IMR-90 (cell line): ENCODE measurements around the gene RAD52. TPM values are rescaled to one million over a fixed set of nuclear protein-coding genes. Genes with fewer than 3 reads are reported as not detected.

Experiments used
- ATAC-seq: fragments of 200-7000 bp; cut with Tn5 transposase; 2 replicates; pipeline ENCODE4 v1.9.1; 2020; ENCODE audit warnings: low read depth, mild to moderate bottlenecking, moderate library complexity
- BruUV-seq: library from RNA; stranded (reverse); fragments of 400-500 nt; replicated peaks from 2 replicates; lab custom pipeline; 2021; lab: Mats Ljungman, UMichigan
- CTCF ChIA-PET: fragments of 300-600 bp; formaldehyde crosslinking; extraction: SDS; loops from one replicate; lab custom pipeline; 2021; ENCODE audit warnings: antibody characterized with exemption; lab: Yijun Ruan, JAX
- POLR2A ChIA-PET: fragments of 300-600 bp; sonication (Branson Sonifier 250); formaldehyde crosslinking; loops from one replicate; lab custom pipeline; 2022; ENCODE audit warnings: antibody characterized with exemption; ENCODE audit not compliant: unreplicated experiment; lab: Charles Lee
- DNase-seq: peaks from one replicate; pipeline ENCODE4 v3.0.0; 2013
- H2AFZ ChIP-seq: replicated peaks from 2 replicates; pipeline ENCODE3; 2013; ENCODE audit warnings: low read length, mild to moderate bottlenecking; ENCODE audit not compliant: poor library complexity
- H2AK5ac ChIP-seq: 2 replicates; pipeline ENCODE4 v1.6.1; 2013; ENCODE audit warnings: low read depth, low read length, inconsistent platforms
- H2AK9ac ChIP-seq: replicated peaks from 2 replicates; pipeline ENCODE3; 2013; ENCODE audit warnings: mild to moderate bottlenecking, low read depth, low read length, moderate library complexity; ENCODE audit not compliant: poor library complexity
- H2BK120ac ChIP-seq: 2 replicates; pipeline ENCODE4 v1.6.1; 2013; ENCODE audit warnings: low read depth, low read length, inconsistent platforms
- H2BK15ac ChIP-seq: 3 replicates; pipeline ENCODE4 v1.6.1; 2013; ENCODE audit warnings: low read depth, low read length, inconsistent platforms
- H2BK20ac ChIP-seq: 2 replicates; pipeline ENCODE4 v1.6.1; 2013; ENCODE audit warnings: low read depth, mild to moderate bottlenecking, inconsistent platforms, low read length, moderate library complexity
- H2BK5ac ChIP-seq: 2 replicates; pipeline ENCODE4 v1.6.1; 2013; ENCODE audit warnings: mild to moderate bottlenecking, low read depth, low read length, inconsistent platforms; ENCODE audit not compliant: poor library complexity, severe bottlenecking
- H3K14ac ChIP-seq: replicated peaks from 2 replicates; pipeline ENCODE4 v1.6.1; 2013; ENCODE audit warnings: low read depth, low read length, inconsistent platforms
- H3K18ac ChIP-seq: 2 replicates; pipeline ENCODE4 v1.6.1; 2013; ENCODE audit warnings: low read depth, low read length, control low read depth
- H3K23ac ChIP-seq: 2 replicates; pipeline ENCODE4 v1.6.1; 2013; ENCODE audit warnings: low read depth, low read length, inconsistent platforms
- H3K27ac ChIP-seq: 2 replicates; pipeline ENCODE4 v1.5.1; 2013; ENCODE audit warnings: mild to moderate bottlenecking, control low read depth, low read length; ENCODE audit not compliant: insufficient read depth
- H3K27me3 ChIP-seq: 2 replicates; pipeline ENCODE4 v1.6.1; 2013; ENCODE audit warnings: low read length; ENCODE audit not compliant: control insufficient read depth, insufficient read depth
- H3K36me3 ChIP-seq: 2 replicates; pipeline ENCODE4 v1.6.1; 2013; ENCODE audit warnings: low read length, mixed read lengths; ENCODE audit not compliant: control insufficient read depth, insufficient read depth
- H3K4ac ChIP-seq: 2 replicates; pipeline ENCODE4 v1.6.1; 2013; ENCODE audit warnings: low read depth, low read length, inconsistent platforms
- H3K4me1 ChIP-seq: 2 replicates; pipeline ENCODE4 v1.6.1; 2013; ENCODE audit warnings: low read length, mixed read lengths; ENCODE audit not compliant: control insufficient read depth, insufficient read depth
- H3K4me2 ChIP-seq: 2 replicates; pipeline ENCODE4 v1.6.1; 2013; ENCODE audit warnings: low read depth, mild to moderate bottlenecking, control low read depth, low read length, moderate library complexity
- H3K4me3 ChIP-seq: 2 replicates; pipeline ENCODE4 v1.5.1; 2013; ENCODE audit warnings: low read depth, mild to moderate bottlenecking, control low read depth, low read length, moderate library complexity; ENCODE audit not compliant: insufficient read depth
- H3K56ac ChIP-seq: 2 replicates; pipeline ENCODE4 v1.6.1; 2013; ENCODE audit warnings: low read length, inconsistent platforms; ENCODE audit not compliant: insufficient read depth; ENCODE audit errors: extremely low read depth
- H3K79me1 ChIP-seq, 2 experiments: 2 replicates each; pipeline ENCODE4 v1.6.1; 2013; ENCODE audit warnings: low read length in 2 of 2, inconsistent platforms in 1 of 2, low read depth in 1 of 2
- H3K9ac ChIP-seq: 2 replicates; pipeline ENCODE4 v1.6.1; 2013; ENCODE audit warnings: low read depth, low read length, control low read depth
- H3K9me1 ChIP-seq: 2 replicates; pipeline ENCODE4 v1.6.1; 2013; ENCODE audit warnings: low read length, inconsistent platforms; ENCODE audit not compliant: insufficient read depth
- H3K9me3 ChIP-seq: 2 replicates; pipeline ENCODE4 v1.6.1; 2013; ENCODE audit warnings: low read length; ENCODE audit not compliant: control insufficient read depth, insufficient read depth
- H4K20me1 ChIP-seq: 2 replicates; pipeline ENCODE4 v1.6.1; 2013; ENCODE audit warnings: low read length, inconsistent platforms; ENCODE audit not compliant: insufficient read depth
- H4K5ac ChIP-seq: 2 replicates; pipeline ENCODE4 v1.6.1; 2013; ENCODE audit warnings: mild to moderate bottlenecking, low read depth, low read length, control low read depth
- H4K8ac ChIP-seq, 2 experiments: 2 replicates each; pipeline ENCODE4 v1.6.1; 2013; ENCODE audit warnings: low read depth in 2 of 2, low read length in 2 of 2, control low read depth in 1 of 2, inconsistent platforms in 1 of 2
- H4K91ac ChIP-seq: 2 replicates; pipeline ENCODE4 v1.6.1; 2013; ENCODE audit warnings: low read depth, low read length, inconsistent platforms; ENCODE audit not compliant: insufficient read depth
- BHLHE40 ChIP-seq: fragments of 150-350 bp; IDR thresholded peaks from 2 replicates; pipeline ENCODE4 v1.6.1; 2016; ENCODE audit warnings: mild to moderate bottlenecking, low read depth, low read length
- CEBPB ChIP-seq: IDR thresholded peaks from 2 replicates; pipeline ENCODE4 v1.6.1; 2012; ENCODE audit warnings: low read depth, low read length, improper control_type of control experiment
- CHD1 ChIP-seq: IDR thresholded peaks from 2 replicates; pipeline ENCODE4 v1.6.1; 2012; ENCODE audit warnings: low read depth, low read length, improper control_type of control experiment
- FOS ChIP-seq: fragments of 150-350 bp; IDR thresholded peaks from 2 replicates; pipeline ENCODE4 v1.6.1; 2016; ENCODE audit warnings: low read depth, low read length
- MAZ ChIP-seq: IDR thresholded peaks from 2 replicates; pipeline ENCODE4 v1.6.1; 2012; ENCODE audit warnings: low read depth, mild to moderate bottlenecking, low read length, improper control_type of control experiment, moderate library complexity, borderline replicate concordance
- MXI1 ChIP-seq: IDR thresholded peaks from 2 replicates; pipeline ENCODE4 v1.6.1; 2012; ENCODE audit warnings: low read depth, mild to moderate bottlenecking, low read length, moderate library complexity, borderline replicate concordance
- NFE2L2 ChIP-seq: fragments of 150-350 bp; IDR thresholded peaks from 2 replicates; pipeline ENCODE4 v1.6.1; 2016; ENCODE audit warnings: low read depth, mild to moderate bottlenecking, low read length
- POLR2A ChIP-seq: IDR thresholded peaks from 2 replicates; pipeline ENCODE4 v1.6.1; 2012; ENCODE audit warnings: mild to moderate bottlenecking, low read depth, low read length
- RAD21 ChIP-seq: IDR thresholded peaks from 2 replicates; pipeline ENCODE4 v1.6.1; 2012; ENCODE audit warnings: low read length, improper control_type of control experiment
- RCOR1 ChIP-seq: IDR thresholded peaks from 2 replicates; pipeline ENCODE4 v1.6.1; 2012; ENCODE audit warnings: mild to moderate bottlenecking, low read length, improper control_type of control experiment; ENCODE audit not compliant: insufficient replicate concordance
- RFX5 ChIP-seq: IDR thresholded peaks from 2 replicates; pipeline ENCODE4 v1.8.0; 2012; ENCODE audit warnings: low read depth, mild to moderate bottlenecking, low read length, moderate library complexity
- SMC3 ChIP-seq: fragments of 150-350 bp; IDR thresholded peaks from 2 replicates; pipeline ENCODE4 v1.6.1; 2016; ENCODE audit warnings: low read depth, mild to moderate bottlenecking, antibody characterized with exemption, low read length, moderate library complexity
- WGBS, 2 experiments: methylation state at CpG; one replicate each; pipeline versions ENCODE4 v1.1.5 to v1.1.7; 2013; ENCODE audit warnings: missing lambda C conversion rate in 2 of 2; ENCODE audit not compliant: insufficient read length in 1 of 2; ENCODE audit errors: extremely low coverage in 2 of 2; 5-methylcytosine and 5-hydroxymethylcytosine counted together
- dilution Hi-C: fragments of 300-500 bp; cut with HindIII; formaldehyde crosslinking; loops from one replicate; pipeline ENCODE4 v1.14.3; 2018; ENCODE audit warnings: low sequenced_read_pairs; ENCODE audit not compliant: unreplicated experiment
- in situ Hi-C: fragments of 300-500 bp; cut with MboI; formaldehyde crosslinking; loops from 3 replicates; pipeline ENCODE4 v1.14.3; 2019; ENCODE audit warnings: low sequenced_read_pairs, inconsistent platforms, mixed read lengths
- intact Hi-C: fragments of 100-400 bp; cut with micrococcal nuclease; formaldehyde crosslinking; loops from 2 replicates; pipeline ENCODE4 v1.10.0; 2022
- polyA plus RNA-seq, 3 experiments: library from polyadenylated mRNA; depleted of rRNA; stranded (reverse); fragments of >200 nt; gene quantifications; 2 replicates each; pipeline ENCODE4 v1.2.3, GENCODE V29; 2012; ENCODE audit warnings: low replicate concordance in 1 of 3
- total RNA-seq: library from RNA; depleted of rRNA; stranded (reverse); fragments of >200 nt; gene quantifications from 2 replicates; pipeline ENCODE4 v1.2.3, GENCODE V29; 2012
- TF ChIP-seq, protein P1 (sequence below): fragments of 150-350 bp; IDR thresholded peaks from 2 replicates; pipeline ENCODE4 v1.6.1; 2017; ENCODE audit warnings: mild to moderate bottlenecking, antibody characterized with exemption, low read length, low read depth
- TF ChIP-seq, protein P2 (sequence below): fragments of 150-350 bp; IDR thresholded peaks from 2 replicates; pipeline ENCODE4 v1.6.1; 2016; ENCODE audit warnings: low read depth, mild to moderate bottlenecking, low read length, moderate library complexity, borderline replicate concordance
- TF ChIP-seq, protein P3 (sequence below): conservative IDR thresholded peaks from 2 replicates; pipeline ENCODE4 v1.5.1; 2012; ENCODE audit warnings: mild to moderate bottlenecking, low read depth, low read length, improper control_type of control experiment

Gene RAD52
- total and polyA plus RNA-seq, 2 of the 4 experiments (the other 2 are of a cell fraction) = 10.7 to 11.3 TPM

DNA sequence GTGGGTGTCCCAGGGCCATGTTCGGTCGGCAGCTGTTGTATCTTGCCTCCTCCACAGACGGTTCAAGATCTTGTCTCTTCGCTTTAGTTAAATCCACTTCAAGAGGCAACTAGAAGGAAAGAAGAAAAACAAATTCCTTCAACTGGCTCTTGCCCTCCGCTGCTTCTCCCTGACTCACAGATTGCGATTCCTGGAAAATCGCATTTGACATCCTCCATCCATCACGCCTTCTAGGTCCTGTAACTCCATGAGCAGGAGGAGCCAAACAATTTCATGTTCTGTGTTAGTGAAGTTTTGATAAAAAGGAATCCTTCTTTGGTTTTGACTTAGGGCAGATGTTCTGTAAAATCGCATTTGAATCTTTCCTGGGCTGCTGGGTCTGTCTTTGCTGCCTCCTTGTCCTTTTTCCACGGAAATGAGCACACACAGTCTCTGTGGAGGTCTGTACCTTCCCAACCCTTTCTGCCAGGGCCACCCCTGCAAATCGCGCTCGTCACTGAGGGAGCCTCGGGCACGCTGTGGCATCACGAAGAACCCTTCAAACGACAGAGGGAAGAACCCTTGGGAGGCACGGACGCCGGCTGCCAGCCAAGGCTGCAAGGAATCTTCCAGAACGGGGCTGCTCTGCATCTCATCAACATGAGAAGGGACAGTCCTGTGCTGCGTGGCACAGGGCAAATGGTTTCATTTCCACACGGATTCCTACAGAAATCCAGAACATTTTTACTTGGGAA is 32.6 kb downstream of the RAD52 start:
- dilution Hi-C loops = no loop called here
- H3K56ac ChIP-seq = no peak overlapping the region
- H3K4me2 ChIP-seq = no peak overlapping the region
- H2BK120ac ChIP-seq = no peak overlapping the region
- ChIA-PET POLR2A (no interaction called here), CTCF (interaction anchor here (0.5 kb wide), 1 partner anchor 103 kb away, joined by 3 read pairs; no protein-coding TSS in a partner anchor)
- H4K20me1 ChIP-seq = peaks cover 4% of the 10 kb centered on the region
- H3K9me3 ChIP-seq = no peaks in the 10 kb centered on the region
- H3K9ac ChIP-seq = no peak overlapping the region
- H3K18ac ChIP-seq = no peak overlapping the region
- ATAC-seq = no peak
- no peak overlapping the region for H3K23ac ChIP-seq
- no peak overlapping the region for H2AFZ ChIP-seq
- WGBS, 2 experiments = 96% methylated on average over 11 of the region's 23 CpGs; no CpG with 5 or more reads in 1 of the 2 experiments
- no peak overlapping the region for H3K27ac ChIP-seq
- H2BK20ac ChIP-seq = no peak overlapping the region
- no peak overlapping the region for H2AK9ac ChIP-seq
- in situ Hi-C loops = loop anchor here (25.0 kb wide), 1 partner anchor 670 kb away; the partner anchor contains the start of gene FBXL14
- intact Hi-C loops = no loop called here
- no peak overlapping the region for H3K4ac ChIP-seq
- no TSS peak for BruUV-seq
- H3K9me1 ChIP-seq = peaks cover 7% of the 10 kb centered on the region
- no peak overlapping the region for H2BK15ac ChIP-seq
- no peak overlapping the region for H3K14ac ChIP-seq
- H2BK5ac ChIP-seq = no peak overlapping the region
- H2AK5ac ChIP-seq = no peak overlapping the region
- peaks cover 43% of the 10 kb centered on the region for H3K36me3 ChIP-seq
- DNase-seq = no peak
- no peak overlapping the region for H4K5ac ChIP-seq
- H3K4me3 ChIP-seq = no peak overlapping the region
- no peak overlapping the region for H4K91ac ChIP-seq
- peaks cover 8 to 55% of the 10 kb centered on the region in 2 experiments; a peak in 3 of 4 replicates for H3K79me1 ChIP-seq
- H3K4me1 ChIP-seq = peaks cover 4% of the 10 kb centered on the region
- H4K8ac ChIP-seq = no peak overlapping the region
- no peaks in the 10 kb centered on the region for H3K27me3 ChIP-seq
- TF ChIP-seq POLR2A (no peak), MXI1 (no peak), RFX5 (no peak), NFE2L2 (no peak), RCOR1 (no peak), CHD1 (no peak), MAZ (no peak), SMC3 (no peak), BHLHE40 (no peak), FOS (no peak), CEBPB (no peak), RAD21 (no peak)
- TF ChIP-seq, protein P1, sequence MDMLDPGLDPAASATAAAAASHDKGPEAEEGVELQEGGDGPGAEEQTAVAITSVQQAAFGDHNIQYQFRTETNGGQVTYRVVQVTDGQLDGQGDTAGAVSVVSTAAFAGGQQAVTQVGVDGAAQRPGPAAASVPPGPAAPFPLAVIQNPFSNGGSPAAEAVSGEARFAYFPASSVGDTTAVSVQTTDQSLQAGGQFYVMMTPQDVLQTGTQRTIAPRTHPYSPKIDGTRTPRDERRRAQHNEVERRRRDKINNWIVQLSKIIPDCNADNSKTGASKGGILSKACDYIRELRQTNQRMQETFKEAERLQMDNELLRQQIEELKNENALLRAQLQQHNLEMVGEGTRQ = no peak
- TF ChIP-seq, protein P2, sequence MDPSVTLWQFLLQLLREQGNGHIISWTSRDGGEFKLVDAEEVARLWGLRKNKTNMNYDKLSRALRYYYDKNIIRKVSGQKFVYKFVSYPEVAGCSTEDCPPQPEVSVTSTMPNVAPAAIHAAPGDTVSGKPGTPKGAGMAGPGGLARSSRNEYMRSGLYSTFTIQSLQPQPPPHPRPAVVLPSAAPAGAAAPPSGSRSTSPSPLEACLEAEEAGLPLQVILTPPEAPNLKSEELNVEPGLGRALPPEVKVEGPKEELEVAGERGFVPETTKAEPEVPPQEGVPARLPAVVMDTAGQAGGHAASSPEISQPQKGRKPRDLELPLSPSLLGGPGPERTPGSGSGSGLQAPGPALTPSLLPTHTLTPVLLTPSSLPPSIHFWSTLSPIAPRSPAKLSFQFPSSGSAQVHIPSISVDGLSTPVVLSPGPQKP = no peak
- TF ChIP-seq, protein P3, sequence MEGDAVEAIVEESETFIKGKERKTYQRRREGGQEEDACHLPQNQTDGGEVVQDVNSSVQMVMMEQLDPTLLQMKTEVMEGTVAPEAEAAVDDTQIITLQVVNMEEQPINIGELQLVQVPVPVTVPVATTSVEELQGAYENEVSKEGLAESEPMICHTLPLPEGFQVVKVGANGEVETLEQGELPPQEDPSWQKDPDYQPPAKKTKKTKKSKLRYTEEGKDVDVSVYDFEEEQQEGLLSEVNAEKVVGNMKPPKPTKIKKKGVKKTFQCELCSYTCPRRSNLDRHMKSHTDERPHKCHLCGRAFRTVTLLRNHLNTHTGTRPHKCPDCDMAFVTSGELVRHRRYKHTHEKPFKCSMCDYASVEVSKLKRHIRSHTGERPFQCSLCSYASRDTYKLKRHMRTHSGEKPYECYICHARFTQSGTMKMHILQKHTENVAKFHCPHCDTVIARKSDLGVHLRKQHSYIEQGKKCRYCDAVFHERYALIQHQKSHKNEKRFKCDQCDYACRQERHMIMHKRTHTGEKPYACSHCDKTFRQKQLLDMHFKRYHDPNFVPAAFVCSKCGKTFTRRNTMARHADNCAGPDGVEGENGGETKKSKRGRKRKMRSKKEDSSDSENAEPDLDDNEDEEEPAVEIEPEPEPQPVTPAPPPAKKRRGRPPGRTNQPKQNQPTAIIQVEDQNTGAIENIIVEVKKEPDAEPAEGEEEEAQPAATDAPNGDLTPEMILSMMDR = no peak
